K562 (cell line): Measurements from ENCODE around the gene FUBP3. TPM values are rescaled to one million over a fixed set of nuclear protein-coding genes. Genes with fewer than 3 reads are reported as not detected.

Experiments used
- ATAC-seq: fragments of 200-7000 bp; cut with Tn5 transposase; 3 replicates; pipeline ENCODE4 v1.9.1; 2020; ENCODE audit warnings: moderate library complexity
- BruUV-seq: library from RNA; stranded (reverse); fragments of 400-500 nt; replicated peaks from 2 replicates; lab custom pipeline; 2021; lab: Mats Ljungman, UMichigan
- CTCF ChIA-PET: fragments of 300-600 bp; formaldehyde crosslinking; extraction: SDS; loops from one replicate; lab custom pipeline; 2021; ENCODE audit warnings: low intra/inter-chr PET ratio; lab: Yijun Ruan, JAX
- POLR2A ChIA-PET: fragments of 300-600, 350-650 bp; sonication (Branson Sonifier 250); formaldehyde crosslinking; extraction: SDS; loops from one replicate; lab custom pipeline; 2021; ENCODE audit warnings: antibody characterized with exemption, inconsistent platforms; lab: Yijun Ruan, JAX
- DNase-seq, 4 experiments: peaks; one replicate each; pipeline versions ENCODE4 v3.0.0 to v3.0.0-alpha.2; 2011 to 2018; ENCODE audit warnings: low spot score in 3 of 4, mixed read lengths in 3 of 4; ENCODE audit errors: extremely low read depth in 1 of 4
- FAIRE-seq: peaks from 2 replicates; lab custom pipeline; 2011; peaks lifted over from hg19 to GRCh38; lab: Jason Lieb, UNC
- H2AFZ ChIP-seq: 2 replicates; pipeline ENCODE4 v1.6.0; 2011; ENCODE audit warnings: low read depth, low read length, control low read depth, inconsistent platforms
- H3K27ac ChIP-seq: fragments of 200-600 bp; 3 replicates; pipeline ENCODE4 v1.8.0; 2011; ENCODE audit warnings: low read depth, mild to moderate bottlenecking, control low read depth, inconsistent platforms, low read length, moderate library complexity, mixed read lengths; ENCODE audit errors: extremely low read depth
- H3K27me3 ChIP-seq, 2 experiments: fragments of 300-600 bp in 1 of 2; 2 replicates in 1 of 2; 3 replicates in 1 of 2; pipeline versions ENCODE4 v1.6.0 to v1.8.0; 2011; ENCODE audit warnings: inconsistent platforms in 2 of 2, low read length in 2 of 2, mild to moderate bottlenecking in 1 of 2, mixed read lengths in 1 of 2, moderate library complexity in 1 of 2; ENCODE audit not compliant: control insufficient read depth in 2 of 2, insufficient read depth in 2 of 2
- H3K36me3 ChIP-seq: fragments of 300-600 bp; 3 replicates; pipeline ENCODE4 v1.8.0; 2011; ENCODE audit warnings: mild to moderate bottlenecking, low read length, inconsistent platforms; ENCODE audit not compliant: control insufficient read depth, insufficient read depth
- H3K4me1 ChIP-seq, 2 experiments: fragments of 200-600 bp in 1 of 2; replicated peaks in 1 of 2; 2 replicates in 1 of 2; 3 replicates in 1 of 2; pipeline versions ENCODE4 v1.5.1 to v1.8.0; 2011; ENCODE audit warnings: inconsistent platforms in 2 of 2, low read length in 2 of 2, mild to moderate bottlenecking in 1 of 2, mixed read lengths in 1 of 2, moderate library complexity in 1 of 2; ENCODE audit not compliant: control insufficient read depth in 2 of 2, insufficient read depth in 2 of 2
- H3K4me2 ChIP-seq: 2 replicates; pipeline ENCODE4 v1.6.1; 2011; ENCODE audit warnings: low read length, control low read depth, inconsistent platforms, mixed read lengths; ENCODE audit not compliant: insufficient read depth
- H3K4me3 ChIP-seq: fragments of 200-600 bp; sonication (generic), shearing (Covaris generic); 2 replicates; pipeline ENCODE4 v1.5.1; 2016; ENCODE audit warnings: control low read depth, inconsistent platforms
- H3K79me2 ChIP-seq: fragments of 200-600 bp; 3 replicates; pipeline ENCODE4 v1.8.0; 2011; ENCODE audit warnings: low read length, inconsistent platforms; ENCODE audit not compliant: control insufficient read depth, insufficient read depth
- H3K9ac ChIP-seq, 2 experiments: 2 replicates each; pipeline versions ENCODE4 v1.6.0 to v1.6.1; 2011; ENCODE audit warnings: low read depth in 2 of 2, low read length in 2 of 2, control low read depth in 1 of 2, inconsistent platforms in 1 of 2, mild to moderate bottlenecking in 1 of 2, mixed read lengths in 1 of 2; ENCODE audit not compliant: insufficient read depth in 1 of 2
- H3K9me1 ChIP-seq: one replicate; pipeline ENCODE4 v1.6.0; 2011; ENCODE audit warnings: inconsistent platforms, mild to moderate bottlenecking, low read length, moderate library complexity; ENCODE audit not compliant: control insufficient read depth, insufficient read depth
- H3K9me3 ChIP-seq: replicated peaks from 2 replicates; pipeline ENCODE4 v1.5.1; 2011; ENCODE audit warnings: low read depth, low read length, inconsistent platforms; ENCODE audit not compliant: control insufficient read depth, insufficient read depth
- H4K20me1 ChIP-seq: replicated peaks from 2 replicates; pipeline ENCODE4 v1.6.1; 2011; ENCODE audit warnings: low read length, inconsistent platforms, mixed read lengths; ENCODE audit not compliant: control insufficient read depth, insufficient read depth
- BCLAF1 ChIP-seq, 2 experiments: fragments of 450-650 bp in 1 of 2; IDR thresholded peaks; 2 replicates each; pipeline ENCODE4 v1.6.1; 2011 to 2017; ENCODE audit warnings: low read depth in 2 of 2, antibody characterized with exemption in 1 of 2, borderline replicate concordance in 1 of 2, low read length in 1 of 2, mild to moderate bottlenecking in 1 of 2, mixed read lengths in 1 of 2; ENCODE audit not compliant: control insufficient read depth in 1 of 2
- CEBPB ChIP-seq: fragments of 450-650 bp; IDR thresholded peaks from 2 replicates; pipeline ENCODE4 v1.6.1; 2016; ENCODE audit warnings: missing genetic modification characterization, missing compliant biosample characterization
- DACH1 ChIP-seq: fragments of 450-650 bp; IDR thresholded peaks from 2 replicates; pipeline ENCODE4 v1.6.1; 2018; ENCODE audit not compliant: partially characterized antibody
- FOXA1 ChIP-seq: fragments of 450-650 bp; IDR thresholded peaks from 2 replicates; pipeline ENCODE4 v1.6.1; 2016; ENCODE audit warnings: mild to moderate bottlenecking, borderline replicate concordance
- GABPA ChIP-seq: fragments of 200-800 bp; sonication (Bioruptor generic); conservative IDR thresholded peaks from 2 replicates; pipeline ENCODE4 v1.6.1; 2016; ENCODE audit warnings: low read depth, missing genetic modification characterization, missing compliant biosample characterization
- GTF2A2 ChIP-seq: IDR thresholded peaks from 2 replicates; pipeline ENCODE4 v1.6.1; 2016; ENCODE audit warnings: mild to moderate bottlenecking, missing genetic modification characterization, missing compliant biosample characterization
- HNRNPK ChIP-seq: fragments of 200-400 bp; formaldehyde crosslinking; IDR thresholded peaks from one replicate; pipeline ENCODE4 v1.6.1; 2018; ENCODE audit warnings: mild to moderate bottlenecking, low read depth, low read length; ENCODE audit not compliant: poor library complexity, severe bottlenecking
- IFI16 ChIP-seq: fragments of 250-450 bp; sonication (Bioruptor Pico); IDR thresholded peaks from 2 replicates; pipeline ENCODE4 v2.1.2; 2022; ENCODE audit warnings: mild to moderate bottlenecking, inconsistent platforms
- MECOM ChIP-seq: fragments of 250-450 bp; sonication (Bioruptor Pico); IDR thresholded peaks from 2 replicates; pipeline ENCODE4 v1.8.0; 2022; ENCODE audit warnings: inconsistent platforms
- MLX ChIP-seq, 2 experiments: fragments of 450-650 bp in 1 of 2; sonication (generic) in 1 of 2; formaldehyde crosslinking; conservative IDR thresholded peaks; 2 replicates each; pipeline versions ENCODE4 v1.4.0 to v1.8.1; 2020 to 2022; ENCODE audit warnings: mild to moderate bottlenecking in 1 of 2, missing genetic modification reagents in 1 of 2
- POLR2A ChIP-seq: fragments of 450-650 bp; conservative IDR thresholded peaks from 2 replicates; pipeline ENCODE4 v1.6.1; 2016
- SMAD1 ChIP-seq: fragments of 150-350 bp; IDR thresholded peaks from 2 replicates; pipeline ENCODE4 v1.6.1; 2014; ENCODE audit warnings: low read length, low read depth; ENCODE audit not compliant: partially characterized antibody
- SNRNP70 ChIP-seq: fragments of 200-400 bp; formaldehyde crosslinking; optimal IDR thresholded peaks from 2 replicates; pipeline ENCODE3; 2017; ENCODE audit warnings: low read depth, low read length
- TOE1 ChIP-seq, 2 experiments: fragments of 450-650 bp in 1 of 2; sonication (generic) in 1 of 2; formaldehyde crosslinking in 1 of 2; IDR thresholded peaks; 2 replicates each; pipeline versions ENCODE4 v1.7.1 to v1.8.0; 2016 to 2022; ENCODE audit warnings: borderline replicate concordance in 2 of 2, mild to moderate bottlenecking in 2 of 2, antibody characterized with exemption in 1 of 2, inconsistent platforms in 1 of 2, low read depth in 1 of 2, missing genetic modification reagents in 1 of 2, moderate library complexity in 1 of 2
- ZKSCAN1 ChIP-seq: fragments of 150-350 bp; IDR thresholded peaks from 2 replicates; pipeline ENCODE4 v1.6.1; 2016; ENCODE audit warnings: low read depth, low read length
- ZNF507 ChIP-seq: conservative IDR thresholded peaks from 2 replicates; pipeline ENCODE4 v1.6.1; 2017; ENCODE audit warnings: missing genetic modification characterization, missing compliant biosample characterization
- WGBS: fragments of 100-300 bp; shearing (Covaris generic); methylation state at CpG from one replicate; pipeline ENCODE4 v1.1.6; 2016; ENCODE audit warnings: low coverage, mixed read lengths; ENCODE audit not compliant: insufficient coverage; ENCODE audit errors: missing lambda C conversion rate; 5-methylcytosine and 5-hydroxymethylcytosine counted together
- in situ Hi-C: fragments of 300-500 bp; cut with MboI; formaldehyde crosslinking; loops from 4 replicates; pipeline ENCODE4 v1.15.0; 2018; ENCODE audit warnings: inconsistent platforms, mixed read lengths
- intact Hi-C: fragments of 100-400 bp; cut with micrococcal nuclease; formaldehyde crosslinking; loops from 2 replicates; pipeline ENCODE4 v1.14.2; 2022
- polyA plus RNA-seq, 8 experiments: library from polyadenylated mRNA; depleted of rRNA in 4 of 8; stranded (reverse) in 5 of 8; unstranded in 3 of 8; fragments of >200 nt; fragmentation: Nextera tagmentation in 2 of 8; fragmentation: Illumina TruSeq in 1 of 8; extraction: Ambion mirVana in 2 of 8; extraction: Trizol in 1 of 8; gene quantifications; 2 replicates each; pipeline versions ENCODE4 v1.2.1 to v1.2.3, GENCODE V29; 2011 to 2014; ENCODE audit warnings: inconsistent platforms in 1 of 8, missing spikeins in 1 of 8
- total RNA-seq, 7 experiments: library from RNA; depleted of rRNA in 6 of 7; stranded (reverse); fragments of >200 nt in 6 of 7; fragmentation: Illumina TruSeq in 2 of 7; extraction: Trizol in 2 of 7; gene quantifications; 2 replicates each; pipeline versions ENCODE4 v1.2.1 to v1.2.3, GENCODE V29; 2011 to 2021; ENCODE audit warnings: low replicate concordance in 1 of 7
- TF ChIP-seq, protein P1 (sequence below): sonication (generic); formaldehyde crosslinking; IDR thresholded peaks from 2 replicates; pipeline ENCODE4 v1.8.0; 2023; ENCODE audit warnings: mild to moderate bottlenecking, missing genetic modification reagents

FUBP3 gene
- total and polyA plus RNA-seq, 9 of the 15 experiments (the other 6 are each of a cell fraction or from before 2014, with no cell fraction given): 3.0 to 64.0 (median 48.1) TPM

GRCh38 chr9:130543859-130544258, 35.5 kb upstream of the FUBP3 start (continued):
- TF ChIP-seq, protein P1, sequence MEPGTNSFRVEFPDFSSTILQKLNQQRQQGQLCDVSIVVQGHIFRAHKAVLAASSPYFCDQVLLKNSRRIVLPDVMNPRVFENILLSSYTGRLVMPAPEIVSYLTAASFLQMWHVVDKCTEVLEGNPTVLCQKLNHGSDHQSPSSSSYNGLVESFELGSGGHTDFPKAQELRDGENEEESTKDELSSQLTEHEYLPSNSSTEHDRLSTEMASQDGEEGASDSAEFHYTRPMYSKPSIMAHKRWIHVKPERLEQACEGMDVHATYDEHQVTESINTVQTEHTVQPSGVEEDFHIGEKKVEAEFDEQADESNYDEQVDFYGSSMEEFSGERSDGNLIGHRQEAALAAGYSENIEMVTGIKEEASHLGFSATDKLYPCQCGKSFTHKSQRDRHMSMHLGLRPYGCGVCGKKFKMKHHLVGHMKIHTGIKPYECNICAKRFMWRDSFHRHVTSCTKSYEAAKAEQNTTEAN: no peak
- no peak for TF ChIP-seq HNRNPK
- no peak for TF ChIP-seq MLX (CRISPR knock-in tag; conservative IDR thresholded peaks at IDR 0.05)
- TF ChIP-seq DACH1: no peak
- no peak for TF ChIP-seq GABPA

GRCh38 chr9:130544364-130544763, 35.0 kb upstream of the FUBP3 start:
- CTCF ChIA-PET: no interaction called here
- ATAC-seq: no peak
- no peak for TF ChIP-seq FOXA1
- TF ChIP-seq ZKSCAN1: no peak
- TF ChIP-seq IFI16 (CRISPR knock-in tag): no peak
- no peak for TF ChIP-seq SMAD1
- no peak for TF ChIP-seq CEBPB
- TF ChIP-seq GTF2A2 (tag): no peak
- no peak for TF ChIP-seq POLR2A
- TF ChIP-seq ZNF507: no peak
- no peak for TF ChIP-seq TOE1 (IDR thresholded peaks at IDR 0.05; ENCODE audit: borderline replicate concordance)
- TF ChIP-seq TOE1 (CRISPR knock-in tag; IDR thresholded peaks at IDR 0.05; ENCODE audit: borderline replicate concordance, low read depth): no peak
- no peak for TF ChIP-seq MECOM (CRISPR knock-in tag)
- TF ChIP-seq BCLAF1 (IDR thresholded peaks at IDR 0.05; ENCODE audit: borderline replicate concordance in 1 of 2, control insufficient read depth in 1 of 2, low read depth in 2 of 2, low read length in 1 of 2): no peak
- TF ChIP-seq SNRNP70: no peak

More at GRCh38 chr9:130544364-130544763, 35.0 kb upstream of the FUBP3 start:
- Histone ChIP-seq H4K20me1 (no peaks in the 10 kb centered on the region), H3K4me2 (no peak overlapping the region), H2AFZ (no peak overlapping the region), H3K79me2 (no peaks in the 10 kb centered on the region), H3K4me3 (no peak overlapping the region), H3K9me1 (no peaks in the 10 kb centered on the region), H3K9me3 (peaks cover 3% of the 10 kb centered on the region; the same call in 1 of the 2 replicates), H3K27ac (no peak overlapping the region), H3K36me3 (no peaks in the 10 kb centered on the region), H3K4me1 (peaks cover 6 to 28% of the 10 kb centered on the region in 2 experiments; a peak in 4 of 5 replicates), H3K9ac (no peak overlapping the region), H3K27me3 (no peaks in the 10 kb centered on the region)
- POLR2A ChIA-PET: interaction anchor here (2.1 kb wide), 1 partner anchor 9 kb away, joined by 11 read pairs; no protein-coding TSS in a partner anchor
- intact Hi-C loops: no loop called here
- in situ Hi-C loops: no loop called here
- FAIRE-seq (no peak), DNase-seq (no peak)
- no TSS peak for BruUV-seq
- WGBS: 74% methylated on average over 8 of the region's 9 CpGs
